A549 (cell line): ENCODE results near the gene PYGM.

Experiments
- EHMT2 ChIP-seq: fragments of 200-600 bp; sonication (generic); IDR thresholded peaks from 2 replicates; pipeline ENCODE4 v1.6.1; 2016; ENCODE audit warnings: antibody characterized with exemption, low read depth, mild to moderate bottlenecking, moderate library complexity
- FOSB ChIP-seq: fragments of 250-450 bp; sonication (Bioruptor Pico); IDR thresholded peaks from 2 replicates; pipeline ENCODE4 v1.5.0; 2020; ENCODE audit warnings: mild to moderate bottlenecking, moderate library complexity
- FOXS1 ChIP-seq: fragments of 250-450 bp; sonication (Bioruptor Pico); IDR thresholded peaks from 2 replicates; pipeline ENCODE4 v1.5.0; 2020; ENCODE audit warnings: mild to moderate bottlenecking, moderate library complexity
- HOXB13 ChIP-seq: fragments of 250-450 bp; sonication (Bioruptor Pico); IDR thresholded peaks from 2 replicates; pipeline ENCODE4 v1.5.0; 2020; ENCODE audit warnings: low read depth, mild to moderate bottlenecking, moderate library complexity
- KDM1A ChIP-seq: fragments of 200-600 bp; sonication (generic); IDR thresholded peaks from 2 replicates; pipeline ENCODE4 v1.6.1; 2016; ENCODE audit warnings: low read depth, mild to moderate bottlenecking
- MYC ChIP-seq: IDR thresholded peaks from 2 replicates; pipeline ENCODE4 v1.6.1; 2012; ENCODE audit warnings: mild to moderate bottlenecking, inconsistent platforms, low read length, improper control_type of control experiment, borderline replicate concordance
- PHF8 ChIP-seq: fragments of 200-600 bp; sonication (generic); IDR thresholded peaks from 2 replicates; pipeline ENCODE4 v1.6.1; 2016; ENCODE audit warnings: low read depth, mild to moderate bottlenecking, antibody characterized with exemption, moderate library complexity, borderline replicate concordance
- POLR2A ChIP-seq: IDR thresholded peaks from 2 replicates; pipeline ENCODE4 v1.6.1; 2012; ENCODE audit warnings: mild to moderate bottlenecking, low read length
- RAD21 ChIP-seq, 2 experiments: fragments of >200 bp in 1 of 2; sonication (Bioruptor Twin) in 1 of 2; formaldehyde crosslinking in 1 of 2; IDR thresholded peaks in 1 of 2; conservative IDR thresholded peaks in 1 of 2; 2 replicates in 1 of 2; 3 replicates in 1 of 2; pipeline ENCODE4 v1.6.1; 2012 to 2018; ENCODE audit warnings: inconsistent platforms in 1 of 2
- SMC3 ChIP-seq: fragments of >200 bp; sonication (Bioruptor Twin); formaldehyde crosslinking; IDR thresholded peaks from 3 replicates; pipeline ENCODE4 v1.6.1; 2018; ENCODE audit warnings: inconsistent platforms
- TP53 ChIP-seq: fragments of 250-450 bp; sonication (Bioruptor Pico); IDR thresholded peaks from 2 replicates; pipeline ENCODE4 v1.5.0; 2021; ENCODE audit warnings: mild to moderate bottlenecking, moderate library complexity
- TF ChIP-seq, protein P1 (sequence below): fragments of >200 bp; sonication (Bioruptor Twin); formaldehyde crosslinking; IDR thresholded peaks from 3 replicates; pipeline ENCODE4 v1.5.1; 2016
- TF ChIP-seq, protein P2 (sequence below): IDR thresholded peaks from 2 replicates; pipeline ENCODE4 v1.6.1; 2012

- TF ChIP-seq, protein P1, sequence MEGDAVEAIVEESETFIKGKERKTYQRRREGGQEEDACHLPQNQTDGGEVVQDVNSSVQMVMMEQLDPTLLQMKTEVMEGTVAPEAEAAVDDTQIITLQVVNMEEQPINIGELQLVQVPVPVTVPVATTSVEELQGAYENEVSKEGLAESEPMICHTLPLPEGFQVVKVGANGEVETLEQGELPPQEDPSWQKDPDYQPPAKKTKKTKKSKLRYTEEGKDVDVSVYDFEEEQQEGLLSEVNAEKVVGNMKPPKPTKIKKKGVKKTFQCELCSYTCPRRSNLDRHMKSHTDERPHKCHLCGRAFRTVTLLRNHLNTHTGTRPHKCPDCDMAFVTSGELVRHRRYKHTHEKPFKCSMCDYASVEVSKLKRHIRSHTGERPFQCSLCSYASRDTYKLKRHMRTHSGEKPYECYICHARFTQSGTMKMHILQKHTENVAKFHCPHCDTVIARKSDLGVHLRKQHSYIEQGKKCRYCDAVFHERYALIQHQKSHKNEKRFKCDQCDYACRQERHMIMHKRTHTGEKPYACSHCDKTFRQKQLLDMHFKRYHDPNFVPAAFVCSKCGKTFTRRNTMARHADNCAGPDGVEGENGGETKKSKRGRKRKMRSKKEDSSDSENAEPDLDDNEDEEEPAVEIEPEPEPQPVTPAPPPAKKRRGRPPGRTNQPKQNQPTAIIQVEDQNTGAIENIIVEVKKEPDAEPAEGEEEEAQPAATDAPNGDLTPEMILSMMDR: no peak
- TF ChIP-seq FOXS1 (no peak), EHMT2 (no peak), RAD21 (conservative IDR thresholded peaks at IDR 0.05 in 1 of 2, IDR thresholded peaks at IDR 0.05 in 1 of 2) (no peak), POLR2A (no peak), FOSB (CRISPR knock-in tag) (no peak), MYC (no peak), HOXB13 (CRISPR knock-in tag) (no peak), PHF8 (no peak), TP53 (no peak), KDM1A (no peak), SMC3 (no peak)
- TF ChIP-seq, protein P2, sequence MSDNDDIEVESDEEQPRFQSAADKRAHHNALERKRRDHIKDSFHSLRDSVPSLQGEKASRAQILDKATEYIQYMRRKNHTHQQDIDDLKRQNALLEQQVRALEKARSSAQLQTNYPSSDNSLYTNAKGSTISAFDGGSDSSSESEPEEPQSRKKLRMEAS: no peak
These were observed 44.1 kb upstream of the PYGM start for GRCh38 chr11:64803846-64804345.
